Measurements from ENCODE around the gene HOPX. TPM values are rescaled to one million over a fixed set of nuclear protein-coding genes. Genes with fewer than 3 reads are reported as not detected.

The HOPX gene
- total RNA-seq, 1 experiment from 2014 or later: not detected

DNA sequence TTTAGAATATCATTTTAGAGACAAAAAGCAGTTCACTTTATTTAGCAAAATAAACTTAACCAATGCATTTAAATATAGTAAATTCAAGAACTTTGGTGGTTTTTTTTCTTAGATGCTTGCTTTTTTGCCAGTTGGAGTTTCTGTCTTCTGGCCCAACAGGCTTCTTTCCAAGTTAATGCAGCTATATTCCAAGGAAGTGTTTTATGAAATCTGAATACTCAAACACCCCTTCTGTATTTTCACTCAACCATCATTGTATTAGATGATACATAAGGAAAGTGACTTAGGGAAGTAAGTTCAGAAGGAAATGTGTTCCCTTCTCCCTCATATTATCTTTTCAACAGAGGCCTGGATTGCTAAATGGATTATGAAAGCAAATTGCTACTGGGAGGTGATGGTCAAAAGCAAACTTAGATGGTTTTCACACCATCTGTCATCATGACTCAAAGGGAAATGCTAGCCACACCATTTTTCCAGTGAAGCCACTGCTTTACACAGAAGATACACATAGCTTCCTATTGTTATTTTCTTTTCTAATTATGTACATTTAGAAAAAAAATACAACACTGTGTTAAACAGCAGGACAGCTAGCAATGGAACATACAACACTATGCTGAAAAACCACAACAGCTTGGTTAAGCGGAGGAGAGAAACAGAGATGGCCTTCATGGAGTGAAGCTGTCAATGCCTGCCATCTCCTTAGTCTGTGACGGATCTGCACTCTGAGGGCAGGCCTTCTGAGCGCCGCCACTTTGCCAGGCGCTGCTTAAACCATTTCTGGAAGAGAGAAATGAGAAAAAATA, 32.9 kb downstream of the HOPX start:
- no peaks in the 10 kb centered on the region for H3K9me3 ChIP-seq (ENCODE audit: control insufficient read depth, low read depth, low read length)
- H4K5ac ChIP-seq (ENCODE audit: insufficient read length, low read depth, low read length): no peak overlapping the region
- H3K27ac ChIP-seq (ENCODE audit: insufficient read length, low read depth, low read length): no peak overlapping the region
- H2BK120ac ChIP-seq (ENCODE audit: low read depth, low read length, poor library complexity, severe bottlenecking): no peak overlapping the region
- Mint-ChIP-seq H3K4me3 (no peak overlapping the region), H3K9me3 (peaks cover 8% of the 10 kb centered on the region in 2 experiments), H3K27ac (no peak overlapping the region), H3K36me3 (ENCODE audit: insufficient read depth in 1 of 3, low read depth in 3 of 3) (peaks cover 0 to 7% (median 3%) of the 10 kb centered on the region in 3 experiments; a peak in 4 of 7 replicates), H3K27me3 (ENCODE audit: low read depth) (peaks cover 47% of the 10 kb centered on the region), H3K4me1 (peaks cover 3 to 22% of the 10 kb centered on the region in 2 experiments)
- no peak overlapping the region for H3T11ph ChIP-seq (ENCODE audit: low read length)
- no peaks in the 10 kb centered on the region for H3K79me1 ChIP-seq (ENCODE audit: insufficient read depth, low read depth, low read length, poor library complexity, severe bottlenecking)
- no peak overlapping the region for H2AK5ac ChIP-seq (ENCODE audit: insufficient read length, low read length)
- no peak overlapping the region for H3K56ac ChIP-seq (ENCODE audit: insufficient read length, low read depth, low read length)
- no peak overlapping the region for H2BK20ac ChIP-seq (ENCODE audit: low read depth, low read length, poor library complexity, severe bottlenecking)
- no peaks in the 10 kb centered on the region for H3K4me1 ChIP-seq (ENCODE audit: insufficient read depth, low read length)
- H3K23me2 ChIP-seq (ENCODE audit: insufficient read length, low read depth, low read length, poor library complexity, severe bottlenecking): no peaks in the 10 kb centered on the region
- no peaks in the 10 kb centered on the region for H4K20me1 ChIP-seq (ENCODE audit: control insufficient read depth, insufficient read depth, insufficient read length)
- H3K4ac ChIP-seq (ENCODE audit: low read depth, low read length): no peak overlapping the region
- no peak overlapping the region for H4K8ac ChIP-seq (replicated peaks; ENCODE audit: insufficient read length, low read depth, low read length)
- no peaks in the 10 kb centered on the region for H3K79me2 ChIP-seq (ENCODE audit: insufficient read depth, low read length)
- H3K18ac ChIP-seq (ENCODE audit: insufficient read length, low read depth, low read length): no peak overlapping the region
- DNase-seq: no peak
- TF ChIP-seq, protein P1, sequence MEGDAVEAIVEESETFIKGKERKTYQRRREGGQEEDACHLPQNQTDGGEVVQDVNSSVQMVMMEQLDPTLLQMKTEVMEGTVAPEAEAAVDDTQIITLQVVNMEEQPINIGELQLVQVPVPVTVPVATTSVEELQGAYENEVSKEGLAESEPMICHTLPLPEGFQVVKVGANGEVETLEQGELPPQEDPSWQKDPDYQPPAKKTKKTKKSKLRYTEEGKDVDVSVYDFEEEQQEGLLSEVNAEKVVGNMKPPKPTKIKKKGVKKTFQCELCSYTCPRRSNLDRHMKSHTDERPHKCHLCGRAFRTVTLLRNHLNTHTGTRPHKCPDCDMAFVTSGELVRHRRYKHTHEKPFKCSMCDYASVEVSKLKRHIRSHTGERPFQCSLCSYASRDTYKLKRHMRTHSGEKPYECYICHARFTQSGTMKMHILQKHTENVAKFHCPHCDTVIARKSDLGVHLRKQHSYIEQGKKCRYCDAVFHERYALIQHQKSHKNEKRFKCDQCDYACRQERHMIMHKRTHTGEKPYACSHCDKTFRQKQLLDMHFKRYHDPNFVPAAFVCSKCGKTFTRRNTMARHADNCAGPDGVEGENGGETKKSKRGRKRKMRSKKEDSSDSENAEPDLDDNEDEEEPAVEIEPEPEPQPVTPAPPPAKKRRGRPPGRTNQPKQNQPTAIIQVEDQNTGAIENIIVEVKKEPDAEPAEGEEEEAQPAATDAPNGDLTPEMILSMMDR (conservative IDR thresholded peaks at IDR 0.05): no peak
- H3K14ac ChIP-seq (ENCODE audit: insufficient read depth, low read length): no peak overlapping the region
- no peak overlapping the region for H2AFZ ChIP-seq (ENCODE audit: low read length)
- H2BK5ac ChIP-seq (ENCODE audit: insufficient read length, low read length): no peak overlapping the region
- no peak overlapping the region for H4K91ac ChIP-seq (ENCODE audit: insufficient read length, low read depth, low read length)
- no peak overlapping the region for H3K9ac ChIP-seq (ENCODE audit: extremely low read depth, insufficient read length, low read length)
- no peak overlapping the region for H2BK15ac ChIP-seq (ENCODE audit: low read depth, low read length)
- H2BK12ac ChIP-seq (ENCODE audit: insufficient read length, low read depth, low read length): no peak overlapping the region
- H3K23ac ChIP-seq (ENCODE audit: insufficient read length, low read depth, low read length): no peak overlapping the region
- no peak overlapping the region for H3K4me2 ChIP-seq (ENCODE audit: insufficient read depth, insufficient read length, low read length)
- peaks cover 2% of the 10 kb centered on the region; the same call in 1 of the 2 replicates for H3K27me3 ChIP-seq (ENCODE audit: insufficient read depth, low read length)
- WGBS (ENCODE audit: extremely low coverage, insufficient read length, low lambda C conversion rate): no CpG with 5 or more reads among the region's 5 CpGs
